ENCODE measurements around the gene COX4I1. TPM values are rescaled to one million over a fixed set of nuclear protein-coding genes. Genes with fewer than 3 reads are reported as not detected.
A peak's percentile ranks its signal among the peaks of the same experiment; 100 is the strongest.

Gene COX4I1
- total RNA-seq (100 to 1,000 TPM; 479 to 692 (median 661) TPM), polyA plus RNA-seq (1,000 to 10,000 TPM; 1,296 to 1,303 TPM), total RNA-seq (247 reads per million, percentile 95 among the genes with 10 or more reads in this experiment)

- CTCF ChIA-PET: no interaction called here
- Histone ChIP-seq H3K4me3 (ENCODE audit: low read length) (peak within 1 kb of the TSS; percentile 81), H3K36me3 (ENCODE audit: control insufficient read depth in 2 of 3, insufficient read depth in 3 of 3, low read length in 3 of 3) (peaks cover 0 to 69% (median 3%) of the 10 kb centered on the region in 3 experiments), H3K9me3 (ENCODE audit: control insufficient read depth in 2 of 3, low read length in 3 of 3) (no peaks in the 10 kb centered on the region), H3K27me3 (ENCODE audit: control insufficient read depth in 2 of 2, insufficient read depth in 2 of 2, low read length in 2 of 2) (no peaks in the 10 kb centered on the region), H3K27ac (ENCODE audit: low read depth, low read length) (peak within 1 kb of the TSS; percentile 99), H3K4me1 (ENCODE audit: control insufficient read depth in 2 of 2, insufficient read depth in 2 of 2, low read length in 2 of 2) (peaks cover 18 to 26% of the 10 kb centered on the region in 2 donors)
- peaks cover 29 to 49% (median 32%) of the 10 kb centered on the region in 5 donors for H3K36me3 Mint-ChIP-seq
- peaks cover 0 to 2% (median 0%) of the 10 kb centered on the region in 11 donors for H3K9me3 Mint-ChIP-seq
- ATAC-seq: peak; percentile 92
- no peaks in the 10 kb centered on the region for H3K27me3 Mint-ChIP-seq
- POLR2A ChIA-PET: interaction anchor here (0.7 kb wide), 1 partner anchor 124 kb away, joined by 3 read pairs; no protein-coding TSS in a partner anchor
- intact Hi-C loops (cut with micrococcal nuclease): loop anchor here (1.0 to 5.0 kb wide), 13 partner anchors 9 to 772 kb away; partner anchors contain the start of genes GINS2 (in 1 of the 2), GSE1 (in 1 of the 2), IRF8 (in 1 of the 2) and KIAA0513 (in 1 of the 2)
- H3K4me3 Mint-ChIP-seq: peak within 1 kb of the TSS; percentile 86 to 94 (median 90)
- peak within 1 kb of the TSS; percentile 90 to 98 (median 95) for H3K27ac Mint-ChIP-seq
- peak; percentile 86 to 95 (median 90) for DNase-seq
- H3K4me1 Mint-ChIP-seq: peaks cover 37 to 78% (median 68%) of the 10 kb centered on the region in 7 donors
Measured at GRCh38 chr16:85799497-85800320, at the start of gene COX4I1, which contains the start of gene EMC8. Gene COX4I1 (plus strand): TSS chr16:85799695. CDS start chr16:85801206, 1,511 bp downstream. Gene EMC8 (minus strand): TSS chr16:85799544. CDS start chr16:85799295, 249 bp downstream.

DNA sequence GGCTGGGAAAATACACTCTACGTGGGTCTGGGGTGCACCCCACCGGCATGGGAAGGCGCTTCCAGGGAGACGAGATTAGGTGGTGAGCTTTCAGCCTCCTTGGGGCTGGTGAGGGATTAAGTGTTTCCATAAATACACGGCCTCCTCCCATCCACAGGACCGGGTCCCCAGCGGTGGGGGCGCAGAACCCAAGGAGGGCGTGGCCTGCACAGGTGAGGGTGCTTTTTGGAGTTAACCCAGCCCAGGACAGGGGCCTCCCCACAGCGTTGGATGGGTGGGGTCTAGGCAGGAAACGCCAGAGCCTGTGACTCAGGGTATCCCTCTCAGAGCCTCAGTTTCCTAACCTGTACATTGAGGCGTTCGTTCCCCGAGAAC is 49.7 kb upstream of the COX4I1 start:
- DNase-seq: no peak
- CTCF ChIA-PET: interaction anchor here (0.9 to 1.5 kb wide), 2 partner anchors 9 to 10 kb away, joined by 3 read pairs; no protein-coding TSS in a partner anchor
- Mint-ChIP-seq H3K36me3 (no peaks in the 10 kb centered on the region), H3K4me1 (peaks cover 4 to 11% (median 5%) of the 10 kb centered on the region in 7 donors), H3K9me3 (no peaks in the 10 kb centered on the region), H3K4me3 (peak overlapping the region in 9 of 10 donors; percentile 70 to 88 (median 83)), H3K27ac (peak overlapping the region in 1 of 9 donors; percentile 72), H3K27me3 (peaks cover 0 to 37% (median 16%) of the 10 kb centered on the region in 5 donors)
- no peaks in the 10 kb centered on the region for H3K36me3 ChIP-seq (ENCODE audit: control insufficient read depth in 2 of 3, insufficient read depth in 3 of 3, low read length in 3 of 3)
- H3K9me3 ChIP-seq (ENCODE audit: control insufficient read depth in 2 of 3, low read length in 3 of 3): no peaks in the 10 kb centered on the region
- POLR2A ChIA-PET: no interaction called here
- peak overlapping the region; percentile 27 for H3K4me3 ChIP-seq (ENCODE audit: low read length)
- peaks cover 0 to 8% of the 10 kb centered on the region in 2 donors for H3K4me1 ChIP-seq (ENCODE audit: control insufficient read depth in 2 of 2, insufficient read depth in 2 of 2, low read length in 2 of 2)
- no peaks in the 10 kb centered on the region for H3K27me3 ChIP-seq (ENCODE audit: control insufficient read depth in 2 of 2, insufficient read depth in 2 of 2, low read length in 2 of 2)
- no peak for ATAC-seq
- no peak overlapping the region for H3K27ac ChIP-seq (ENCODE audit: low read depth, low read length)
- intact Hi-C loops (cut with micrococcal nuclease): loop anchor here in 1 of 2 donors (5.0 kb wide), 1 partner anchor 32 kb away; no protein-coding TSS in a partner anchor

DNA sequence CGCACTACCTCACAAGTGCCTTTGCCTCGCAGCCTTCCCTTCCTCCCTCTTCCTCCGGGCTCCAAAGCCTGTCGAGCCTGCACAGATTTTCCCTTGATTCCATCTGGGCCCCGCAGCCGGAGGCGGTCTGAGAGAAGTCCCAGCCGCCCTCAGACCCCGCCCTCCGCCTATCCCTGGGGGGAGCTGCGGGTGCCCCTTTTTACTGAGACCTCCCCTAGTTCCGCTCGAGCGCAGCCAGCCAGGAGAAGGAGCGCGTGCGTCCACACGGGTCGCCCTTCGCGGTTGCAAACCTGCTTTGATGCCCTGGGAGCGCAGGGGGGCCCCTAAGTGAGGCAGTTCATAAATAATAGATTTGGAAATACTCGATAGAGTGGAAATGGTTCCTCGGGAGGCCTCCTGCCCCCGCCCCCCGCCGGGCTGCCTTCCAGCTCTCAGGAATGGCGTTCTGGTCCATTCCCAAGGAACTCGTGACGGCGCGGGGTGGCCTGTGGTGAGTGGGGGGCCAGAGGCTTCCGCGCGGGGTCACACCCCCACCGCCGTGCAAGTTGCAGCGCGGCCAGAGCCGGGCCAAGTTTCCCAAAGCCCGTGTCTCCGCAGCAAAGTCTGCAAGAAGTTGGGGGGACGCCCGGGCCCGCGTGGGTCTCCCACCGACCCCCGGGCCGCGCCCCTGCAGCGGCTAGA is 49.2 kb upstream of the COX4I1 start:
- Histone ChIP-seq H3K27me3 (ENCODE audit: control insufficient read depth in 2 of 2, insufficient read depth in 2 of 2, low read length in 2 of 2) (no peaks in the 10 kb centered on the region), H3K27ac (ENCODE audit: low read depth, low read length) (no peak overlapping the region), H3K4me3 (ENCODE audit: low read length) (peak overlapping the region; percentile 27), H3K4me1 (ENCODE audit: control insufficient read depth in 2 of 2, insufficient read depth in 2 of 2, low read length in 2 of 2) (peaks cover 0 to 8% of the 10 kb centered on the region in 2 donors), H3K9me3 (ENCODE audit: control insufficient read depth in 2 of 3, low read length in 3 of 3) (no peaks in the 10 kb centered on the region), H3K36me3 (ENCODE audit: control insufficient read depth in 2 of 3, insufficient read depth in 3 of 3, low read length in 3 of 3) (no peaks in the 10 kb centered on the region)
- no peak for DNase-seq
- ChIA-PET CTCF (interaction anchor here (1.5 kb wide), 1 partner anchor 10 kb away, joined by 3 read pairs; no protein-coding TSS in a partner anchor), POLR2A (no interaction called here)
- ATAC-seq: peak; percentile 59
- Mint-ChIP-seq H3K4me3 (peak overlapping the region; percentile 70 to 88 (median 83)), H3K36me3 (no peaks in the 10 kb centered on the region), H3K27ac (peak overlapping the region in 1 of 9 donors; percentile 72), H3K4me1 (peaks cover 4 to 11% (median 5%) of the 10 kb centered on the region in 7 donors), H3K27me3 (peaks cover 0 to 37% (median 16%) of the 10 kb centered on the region in 5 donors), H3K9me3 (peaks cover 0 to 1% (median 0%) of the 10 kb centered on the region in 11 donors)
- intact Hi-C loops (cut with micrococcal nuclease): loop anchor here in 1 of 2 donors (5.0 kb wide), 1 partner anchor 33 kb away; no protein-coding TSS in a partner anchor

DNA sequence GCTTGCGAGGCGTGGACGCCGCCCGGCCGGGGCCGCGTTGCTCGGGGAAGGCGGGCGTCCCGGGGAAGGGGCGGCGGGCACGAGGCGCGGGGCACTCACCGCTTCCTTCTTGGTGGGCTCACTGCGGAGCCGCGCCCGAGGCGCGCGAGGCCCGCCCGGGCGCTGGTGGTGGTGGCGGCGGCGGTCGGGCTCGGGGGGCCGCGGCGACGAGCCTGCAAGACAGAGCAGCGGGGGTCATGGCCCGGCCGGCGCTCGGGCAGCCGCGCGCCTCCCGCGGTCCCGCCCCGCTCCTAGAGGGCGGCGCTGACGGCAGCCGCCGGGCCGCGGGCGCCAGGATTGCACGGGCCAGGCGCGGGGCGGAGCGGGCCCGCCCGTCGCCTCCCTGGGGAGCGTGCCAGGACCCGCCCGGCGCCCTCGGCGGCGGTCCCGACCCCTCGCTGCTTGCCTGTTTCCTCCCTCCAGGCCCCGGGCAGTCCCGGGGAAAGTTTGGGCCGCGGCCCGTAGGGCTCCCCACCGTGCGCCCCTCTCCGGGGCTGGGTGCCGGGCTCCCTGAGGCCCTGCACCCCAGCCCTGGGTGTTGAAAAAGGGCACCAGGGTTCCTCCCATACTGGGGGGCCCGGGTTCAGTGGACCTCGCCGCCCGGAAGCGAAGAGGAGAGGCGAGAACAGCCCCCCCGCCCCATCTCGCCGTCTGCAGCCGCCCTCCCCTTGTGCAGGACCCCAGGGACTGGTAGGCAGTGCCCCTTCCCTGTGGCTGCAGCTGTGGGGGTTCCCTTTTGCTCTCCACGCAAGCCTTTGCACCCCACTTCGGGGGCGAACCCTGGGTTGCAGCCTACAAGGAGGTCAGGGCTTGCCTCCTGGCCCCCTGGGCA is 48.4 kb upstream of the COX4I1 start, which contains the start of gene C16orf74:
Gene C16orf74, minus strand, starts transcription at position 270 of the 871 bp plus-strand sequence. CDS start 15,879 bp downstream, outside the sequence.
- CTCF ChIA-PET: interaction anchor here (1.0 to 1.5 kb wide), 2 partner anchors 9 to 37 kb away, joined by 3 read pairs; no protein-coding TSS in a partner anchor
- peaks cover 0 to 1% (median 0%) of the 10 kb centered on the region in 11 donors for H3K9me3 Mint-ChIP-seq
- peaks cover 0 to 37% (median 16%) of the 10 kb centered on the region in 5 donors for H3K27me3 Mint-ChIP-seq
- POLR2A ChIA-PET: no interaction called here
- ATAC-seq: peak; percentile 81
- intact Hi-C loops (cut with micrococcal nuclease): loop anchor here in 1 of 2 donors (5.0 kb wide), 1 partner anchor 34 kb away; no protein-coding TSS in a partner anchor
- peak in 2 of 9 donors; percentile 8 to 38 for DNase-seq
- H3K4me1 Mint-ChIP-seq: peaks cover 4 to 11% (median 5%) of the 10 kb centered on the region in 7 donors
- Histone ChIP-seq H3K4me3 (ENCODE audit: low read length) (peak within 1 kb of the TSS; percentile 27), H3K4me1 (ENCODE audit: control insufficient read depth in 2 of 2, insufficient read depth in 2 of 2, low read length in 2 of 2) (peaks cover 0 to 8% of the 10 kb centered on the region in 2 donors), H3K36me3 (ENCODE audit: control insufficient read depth in 2 of 3, insufficient read depth in 3 of 3, low read length in 3 of 3) (no peaks in the 10 kb centered on the region), H3K27me3 (ENCODE audit: control insufficient read depth in 2 of 2, insufficient read depth in 2 of 2, low read length in 2 of 2) (no peaks in the 10 kb centered on the region), H3K9me3 (ENCODE audit: control insufficient read depth in 2 of 3, low read length in 3 of 3) (no peaks in the 10 kb centered on the region), H3K27ac (ENCODE audit: low read depth, low read length) (no peak within 1 kb of the TSS)
- no peaks in the 10 kb centered on the region for H3K36me3 Mint-ChIP-seq
- peak within 1 kb of the TSS in 1 of 9 donors; percentile 72 for H3K27ac Mint-ChIP-seq
- H3K4me3 Mint-ChIP-seq: peak within 1 kb of the TSS; percentile 70 to 88 (median 83)

DNA sequence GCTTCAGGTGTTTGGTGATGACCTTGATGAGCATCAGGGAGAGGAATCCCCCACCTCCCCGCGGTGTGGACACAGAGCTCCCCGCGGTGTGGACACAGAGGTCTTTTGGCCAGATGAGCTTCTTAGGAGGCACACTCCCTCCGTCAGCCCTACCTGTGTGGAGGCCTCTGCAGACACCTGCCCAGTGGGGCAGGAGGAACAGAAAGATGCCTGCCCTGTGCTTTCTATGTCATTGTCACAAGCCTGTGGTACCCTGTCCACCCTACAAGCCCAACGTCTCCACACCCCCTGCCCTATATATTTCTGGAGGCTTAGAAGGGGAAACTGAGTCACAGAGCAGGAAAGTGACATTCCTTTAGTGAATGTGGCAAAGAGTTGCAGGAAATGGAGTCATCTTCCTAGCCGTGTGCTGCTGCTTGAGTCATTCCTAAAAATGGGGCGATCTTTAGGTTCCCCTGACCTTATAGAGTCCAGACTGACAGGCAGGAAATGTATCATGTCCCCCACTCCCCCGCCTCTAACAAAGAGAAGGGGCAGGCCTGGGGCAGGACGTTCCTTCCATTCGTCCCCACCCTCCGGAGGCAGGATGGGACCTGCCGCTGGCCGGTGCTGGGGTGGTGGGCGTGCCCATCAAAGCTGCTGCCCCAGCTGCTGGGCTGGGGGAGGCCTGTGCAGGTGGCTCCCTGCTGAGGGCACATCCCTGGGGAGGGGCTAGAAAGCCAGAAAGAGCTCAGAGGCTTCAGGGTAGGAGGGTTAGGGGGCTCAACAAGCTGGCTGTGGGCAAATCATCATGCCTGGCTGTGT is 47.6 kb upstream of the COX4I1 start:
- Histone ChIP-seq H3K9me3 (ENCODE audit: control insufficient read depth in 2 of 3, low read length in 3 of 3) (no peaks in the 10 kb centered on the region), H3K36me3 (ENCODE audit: control insufficient read depth in 2 of 3, insufficient read depth in 3 of 3, low read length in 3 of 3) (no peaks in the 10 kb centered on the region), H3K4me1 (ENCODE audit: control insufficient read depth in 2 of 2, insufficient read depth in 2 of 2, low read length in 2 of 2) (peaks cover 0 to 8% of the 10 kb centered on the region in 2 donors), H3K4me3 (ENCODE audit: low read length) (no peak overlapping the region), H3K27me3 (ENCODE audit: control insufficient read depth in 2 of 2, insufficient read depth in 2 of 2, low read length in 2 of 2) (no peaks in the 10 kb centered on the region), H3K27ac (ENCODE audit: low read depth, low read length) (no peak overlapping the region)
- intact Hi-C loops (cut with micrococcal nuclease): loop anchor here in 1 of 2 donors (5.0 kb wide), 1 partner anchor 35 kb away; no protein-coding TSS in a partner anchor
- no peak for DNase-seq
- ATAC-seq: no peak
- ChIA-PET POLR2A (no interaction called here), CTCF (interaction anchor here (1.0 kb wide), 1 partner anchor 37 kb away, joined by 3 read pairs; no protein-coding TSS in a partner anchor)
- Mint-ChIP-seq H3K4me1 (peaks cover 4 to 12% (median 5%) of the 10 kb centered on the region in 7 donors), H3K36me3 (no peaks in the 10 kb centered on the region), H3K27me3 (peaks cover 0 to 37% (median 16%) of the 10 kb centered on the region in 5 donors), H3K27ac (no peak overlapping the region), H3K9me3 (peaks cover 0 to 1% (median 0%) of the 10 kb centered on the region in 11 donors), H3K4me3 (peak overlapping the region in 8 of 10 donors; percentile 17 to 74 (median 52))
